ENCODE measurements around the gene NXPH1.

DNA sequence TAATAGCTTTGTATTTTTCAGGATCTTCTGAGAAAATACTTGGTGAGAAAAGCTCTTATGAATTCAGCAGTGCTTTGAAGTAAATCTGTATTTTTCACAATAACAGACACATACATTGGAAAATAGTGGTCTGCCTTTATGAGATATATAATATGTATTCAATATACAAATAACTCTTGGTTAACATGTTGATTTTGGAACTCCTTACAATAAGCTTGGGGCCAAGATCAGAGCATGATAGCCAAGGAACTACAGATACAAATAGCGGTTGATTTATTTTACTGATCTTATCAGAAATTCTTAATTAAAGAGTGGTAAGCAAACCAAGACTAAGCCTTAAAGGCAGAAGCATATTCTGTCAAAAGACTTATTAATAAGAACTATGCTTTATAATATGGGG lies 24.5 kb upstream of the NXPH1 start:
- TF ChIP-seq, protein P1, sequence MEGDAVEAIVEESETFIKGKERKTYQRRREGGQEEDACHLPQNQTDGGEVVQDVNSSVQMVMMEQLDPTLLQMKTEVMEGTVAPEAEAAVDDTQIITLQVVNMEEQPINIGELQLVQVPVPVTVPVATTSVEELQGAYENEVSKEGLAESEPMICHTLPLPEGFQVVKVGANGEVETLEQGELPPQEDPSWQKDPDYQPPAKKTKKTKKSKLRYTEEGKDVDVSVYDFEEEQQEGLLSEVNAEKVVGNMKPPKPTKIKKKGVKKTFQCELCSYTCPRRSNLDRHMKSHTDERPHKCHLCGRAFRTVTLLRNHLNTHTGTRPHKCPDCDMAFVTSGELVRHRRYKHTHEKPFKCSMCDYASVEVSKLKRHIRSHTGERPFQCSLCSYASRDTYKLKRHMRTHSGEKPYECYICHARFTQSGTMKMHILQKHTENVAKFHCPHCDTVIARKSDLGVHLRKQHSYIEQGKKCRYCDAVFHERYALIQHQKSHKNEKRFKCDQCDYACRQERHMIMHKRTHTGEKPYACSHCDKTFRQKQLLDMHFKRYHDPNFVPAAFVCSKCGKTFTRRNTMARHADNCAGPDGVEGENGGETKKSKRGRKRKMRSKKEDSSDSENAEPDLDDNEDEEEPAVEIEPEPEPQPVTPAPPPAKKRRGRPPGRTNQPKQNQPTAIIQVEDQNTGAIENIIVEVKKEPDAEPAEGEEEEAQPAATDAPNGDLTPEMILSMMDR (IDR thresholded peaks at IDR 0.05 in 4 of 5, conservative IDR thresholded peaks at IDR 0.05 in 1 of 5): no peak
- TF ChIP-seq POLR2A (IDR thresholded peaks at IDR 0.05): no peak
